CD4-positive, alpha-beta T cell treated with Interleukin-21 for 1 hour (primary cell): Measurements from ENCODE around the gene SLX4IP.

Source experiments
- DNase-seq: peaks from one replicate; pipeline ENCODE4 v3.0.0-alpha.2; 2020

Gene SLX4IP

DNA sequence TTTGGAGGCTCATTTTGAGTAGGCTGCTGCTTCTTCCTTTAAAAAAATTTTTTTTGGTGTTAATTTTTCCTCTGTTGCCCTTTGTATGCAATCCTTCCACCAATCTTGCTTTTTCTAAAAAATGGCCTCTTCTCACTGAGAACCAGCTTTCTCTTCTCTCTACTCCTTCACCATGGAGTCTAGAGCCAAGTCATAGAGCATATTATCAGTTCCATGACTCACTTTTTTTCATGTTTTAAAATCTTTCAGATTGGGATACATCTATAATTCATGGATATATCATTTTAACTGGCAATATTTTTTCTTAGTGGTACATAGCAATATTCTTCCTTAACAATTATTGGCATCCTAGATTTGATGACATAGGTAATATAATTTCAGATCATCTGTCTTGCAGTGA lies 62.7 kb downstream of the SLX4IP start:
- no peak for DNase-seq

DNA sequence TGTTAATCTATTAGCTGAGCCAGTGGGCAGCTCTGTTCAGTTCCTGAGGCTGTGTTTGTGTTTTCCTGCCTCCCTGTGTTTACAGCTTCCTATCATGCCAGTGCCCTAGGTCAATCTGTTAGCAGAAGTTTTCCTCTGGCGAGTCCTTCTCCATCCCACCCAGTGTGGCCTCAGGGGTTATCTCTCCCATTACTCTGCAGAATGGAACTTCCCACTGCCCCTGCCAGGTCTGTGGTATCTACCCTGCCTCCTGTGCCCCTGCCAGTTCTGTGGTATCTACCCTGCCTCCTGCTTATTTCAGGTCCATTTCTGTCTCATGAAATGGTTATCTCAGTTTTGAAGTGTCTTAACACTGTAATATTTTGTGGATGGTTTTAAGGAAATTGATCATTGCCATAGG lies 63.1 kb downstream of the SLX4IP start:
- DNase-seq, result no peak

DNA sequence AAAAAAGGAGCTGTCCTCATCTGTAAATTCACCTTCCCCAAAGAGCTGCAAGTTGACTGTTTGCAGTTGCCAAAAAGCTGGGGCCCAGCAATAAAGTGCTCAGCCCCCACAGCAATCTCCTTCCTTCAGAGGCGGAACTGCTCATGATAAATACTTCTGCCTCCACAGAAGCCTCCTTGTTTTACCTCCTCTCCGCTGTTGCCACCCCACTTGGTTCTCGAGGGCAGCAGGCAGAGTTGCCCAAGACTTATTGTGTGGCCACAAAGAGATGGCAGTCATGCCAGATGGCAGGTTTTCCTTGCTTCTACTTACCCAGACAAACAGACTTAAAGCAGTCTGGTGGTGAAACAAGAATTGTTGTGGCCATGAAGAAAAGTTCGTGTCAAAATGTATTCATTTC lies 66.3 kb downstream of the SLX4IP start:
- peak; percentile 25 for DNase-seq

DNA sequence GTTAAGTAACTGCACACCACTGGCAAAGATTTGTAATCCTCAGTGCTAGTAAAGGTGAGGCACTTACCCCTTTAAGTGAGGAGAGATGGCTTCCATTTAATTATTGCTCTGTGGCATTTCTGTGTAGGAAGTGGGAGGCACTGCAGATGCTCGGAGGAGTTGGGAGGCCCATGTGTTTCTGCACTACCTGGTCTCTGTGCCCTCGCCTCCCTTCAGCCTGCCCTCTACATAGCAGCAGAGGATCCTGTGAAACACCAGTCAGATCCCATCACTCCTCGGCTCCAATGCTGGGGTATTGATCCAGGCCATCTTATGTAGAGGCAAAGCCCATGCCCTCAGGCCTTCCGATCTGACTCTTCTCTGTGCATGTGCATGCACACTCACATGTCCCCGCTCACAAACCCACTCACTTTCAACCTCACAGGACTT lies 67.0 kb downstream of the SLX4IP start:
- peak; percentile 17 for DNase-seq

- DNase-seq, result no peak
Measured at GRCh38 chr20:10504608-10504993, 69.5 kb downstream of the SLX4IP start.

DNA sequence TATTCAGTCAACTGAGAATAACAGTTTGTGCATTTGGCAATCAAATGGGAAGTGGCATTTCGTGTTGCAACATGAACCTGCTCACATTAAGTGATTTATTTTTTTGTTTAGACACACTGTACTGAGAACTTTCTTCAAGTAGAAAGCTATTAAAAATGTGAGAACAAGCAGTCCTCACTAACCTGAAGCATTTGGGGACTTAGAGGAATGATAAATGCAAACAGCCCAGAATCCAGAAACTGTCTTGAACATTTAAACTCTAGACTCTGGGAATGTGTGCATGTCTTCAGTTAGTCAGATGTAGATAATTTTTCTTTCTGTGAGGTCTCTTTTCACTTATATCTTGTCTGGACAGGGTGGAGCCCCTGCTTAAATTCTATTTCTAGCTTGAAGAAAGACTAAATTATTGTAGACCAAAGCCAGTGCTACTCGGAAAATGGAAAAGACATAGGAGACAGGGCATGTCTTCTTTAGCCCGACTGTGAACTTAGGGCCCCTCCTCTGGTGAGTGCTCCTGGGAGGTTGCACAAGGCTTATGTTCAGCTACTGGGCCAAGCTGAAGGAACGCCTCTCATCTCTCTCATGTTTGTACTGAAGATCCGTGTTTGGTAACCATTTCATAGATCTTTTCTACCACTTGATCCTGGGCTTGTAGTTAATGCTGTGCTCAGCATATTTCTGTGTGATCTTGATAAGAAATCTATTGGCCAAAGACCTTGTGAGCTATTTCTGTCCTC lies 70.1 kb downstream of the SLX4IP start:
- no peak for DNase-seq

GRCh38 chr20:10505827-10506226 lies 70.7 kb downstream of the SLX4IP start:
- DNase-seq, result no peak

- DNase-seq, result no peak
Measured at GRCh38 chr20:10507052-10507451, 71.9 kb downstream of the SLX4IP start.

GRCh38 chr20:10508060-10508459 lies 73.0 kb downstream of the SLX4IP start:
- DNase-seq, result no peak

DNA sequence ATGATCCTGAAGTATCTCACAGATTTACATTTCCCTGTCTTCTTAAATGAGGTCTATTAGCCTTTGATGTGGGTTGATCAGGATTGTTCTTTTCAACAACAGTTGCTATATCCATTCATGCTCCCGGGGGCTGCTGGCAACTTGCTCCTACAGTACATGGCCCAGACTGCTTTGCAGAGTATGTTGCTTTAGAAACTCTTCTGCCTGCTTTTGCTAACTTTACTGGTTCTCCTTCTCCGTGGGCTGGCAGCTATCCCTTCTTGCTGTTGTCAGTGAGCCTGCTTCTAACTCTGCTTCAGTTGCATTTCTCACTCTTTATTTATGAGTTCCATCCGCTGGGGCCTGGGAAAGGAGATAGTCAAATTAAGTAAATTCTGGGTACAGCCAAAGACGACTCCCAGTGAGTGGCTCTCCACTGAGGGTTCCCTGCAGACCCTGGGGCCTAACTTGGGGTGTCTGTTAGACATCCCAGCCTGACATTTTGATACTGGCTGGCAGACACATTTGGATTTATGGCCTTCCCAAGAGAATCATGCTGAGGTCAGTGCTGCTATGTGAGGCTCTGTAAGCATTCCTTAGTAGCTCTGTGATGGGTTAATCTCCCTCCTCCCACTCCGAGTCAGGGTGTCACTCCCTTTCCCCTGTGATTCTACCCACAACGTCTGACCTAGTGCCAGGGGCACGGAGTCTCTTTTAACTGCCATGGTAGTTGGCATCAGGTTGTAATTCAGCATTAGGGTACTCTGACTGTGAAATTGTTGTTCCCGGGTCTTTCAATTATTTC lies 73.6 kb downstream of the SLX4IP start:
- DNase-seq, result no peak

GRCh38 chr20:10509376-10509775 lies 74.3 kb downstream of the SLX4IP start:
- DNase-seq, result no peak

- DNase-seq, result no peak
Measured at GRCh38 chr20:10510216-10510615, 75.1 kb downstream of the SLX4IP start.

DNA sequence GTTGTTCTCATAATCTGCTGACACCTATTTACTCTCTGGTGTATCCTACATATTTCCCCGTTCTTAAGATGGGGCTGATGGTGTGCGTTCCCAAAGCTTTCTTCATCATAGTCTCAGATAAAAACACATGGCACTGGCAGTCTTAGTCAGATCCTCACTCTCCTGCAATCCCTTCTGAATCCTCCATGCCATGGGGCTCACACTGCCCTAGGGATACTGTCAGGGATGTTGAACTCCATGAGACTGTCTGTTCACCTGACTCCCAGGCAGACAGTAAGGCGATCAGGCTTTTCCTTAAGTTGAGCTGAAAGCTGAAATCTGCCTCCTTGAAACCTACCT lies 76.0 kb downstream of the SLX4IP start:
- no peak for DNase-seq

DNA sequence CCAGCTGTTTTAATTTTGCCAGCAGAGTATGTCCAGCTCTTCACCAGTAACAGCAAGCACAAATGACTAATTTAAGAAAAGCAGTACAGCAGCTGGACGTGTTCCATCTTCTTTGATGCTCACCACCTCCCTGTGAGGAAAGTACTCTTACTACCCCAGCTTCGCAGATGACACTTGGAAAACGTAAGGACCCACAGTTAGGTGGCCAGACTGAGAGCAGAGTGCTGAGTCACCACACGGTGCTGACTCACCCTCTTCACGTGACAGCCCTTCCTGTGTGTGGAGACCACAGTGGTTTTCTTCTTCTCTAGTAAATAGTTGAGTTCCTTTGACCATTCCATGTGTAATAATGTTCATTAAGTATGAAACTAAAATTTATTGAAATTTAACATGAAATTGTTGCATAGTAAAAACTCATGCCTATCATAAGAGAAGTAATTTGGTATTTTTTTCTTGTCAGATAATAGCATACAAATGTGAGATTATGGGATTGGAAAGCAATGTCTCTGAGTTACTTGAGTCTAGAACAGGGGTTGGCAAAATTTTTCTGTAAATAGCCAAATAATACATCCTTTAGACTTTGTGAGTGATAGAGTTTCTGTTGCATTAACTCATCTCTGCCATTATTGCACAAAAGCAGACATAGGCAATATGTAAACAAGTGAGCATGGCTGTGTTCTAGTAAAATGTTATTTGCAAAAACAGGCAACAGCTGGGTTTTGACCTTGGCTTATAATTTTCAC lies 76.6 kb downstream of the SLX4IP start:
- DNase-seq, result peak; percentile 70

DNA sequence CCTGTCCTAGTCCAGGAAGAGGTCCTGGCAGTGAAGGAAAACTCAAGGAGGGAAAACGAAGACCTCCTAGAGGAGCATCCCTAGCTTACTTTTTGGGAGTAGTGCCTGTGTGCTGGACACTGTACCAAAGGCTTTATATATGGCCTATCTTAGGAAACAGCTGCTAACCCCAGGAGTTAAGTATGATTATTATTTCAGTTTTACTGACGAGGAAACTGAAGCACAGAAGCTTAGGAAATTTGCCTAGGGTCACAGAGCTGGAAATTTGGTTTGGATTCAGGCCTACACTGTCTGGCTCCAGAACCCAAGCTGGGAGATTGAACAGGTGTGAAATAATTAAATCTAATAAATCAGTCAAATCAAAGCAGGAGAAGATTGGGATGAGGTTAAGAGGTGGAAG lies 78.0 kb downstream of the SLX4IP start:
- DNase-seq, result no peak

DNA sequence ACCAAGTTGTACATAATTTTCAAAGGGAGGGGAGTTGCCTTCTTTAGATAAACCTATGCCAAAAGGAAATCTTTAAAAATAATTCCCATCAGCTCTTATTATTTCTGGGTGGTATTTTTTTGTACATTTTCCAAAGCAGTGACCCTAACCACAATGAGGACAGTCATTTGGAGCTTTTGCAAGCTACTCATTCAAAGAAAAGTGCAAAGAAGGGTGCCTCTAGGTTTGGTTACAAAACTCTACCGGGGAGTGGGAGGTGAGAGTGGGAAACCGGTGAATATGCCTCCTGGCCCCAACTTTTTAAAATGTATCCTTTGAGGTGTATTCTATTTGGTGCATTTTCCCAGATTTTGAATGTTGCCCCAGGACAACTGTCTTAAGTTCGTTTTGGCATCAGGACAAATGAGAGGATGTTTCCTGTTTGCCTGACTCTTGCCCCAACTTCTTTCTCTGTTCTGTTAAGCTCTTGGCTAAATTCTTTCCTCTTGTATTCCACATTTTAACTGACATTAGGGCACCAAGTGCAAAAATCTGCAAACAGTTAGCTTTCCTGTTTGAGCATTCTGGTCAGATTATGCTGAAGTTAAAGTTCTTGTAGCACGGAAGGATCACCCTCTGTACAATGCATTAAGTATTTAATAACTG lies 78.9 kb downstream of the SLX4IP start:
- DNase-seq, result no peak

GRCh38 chr20:10516529-10516928 lies 81.4 kb downstream of the SLX4IP start:
- DNase-seq, result no peak

DNA sequence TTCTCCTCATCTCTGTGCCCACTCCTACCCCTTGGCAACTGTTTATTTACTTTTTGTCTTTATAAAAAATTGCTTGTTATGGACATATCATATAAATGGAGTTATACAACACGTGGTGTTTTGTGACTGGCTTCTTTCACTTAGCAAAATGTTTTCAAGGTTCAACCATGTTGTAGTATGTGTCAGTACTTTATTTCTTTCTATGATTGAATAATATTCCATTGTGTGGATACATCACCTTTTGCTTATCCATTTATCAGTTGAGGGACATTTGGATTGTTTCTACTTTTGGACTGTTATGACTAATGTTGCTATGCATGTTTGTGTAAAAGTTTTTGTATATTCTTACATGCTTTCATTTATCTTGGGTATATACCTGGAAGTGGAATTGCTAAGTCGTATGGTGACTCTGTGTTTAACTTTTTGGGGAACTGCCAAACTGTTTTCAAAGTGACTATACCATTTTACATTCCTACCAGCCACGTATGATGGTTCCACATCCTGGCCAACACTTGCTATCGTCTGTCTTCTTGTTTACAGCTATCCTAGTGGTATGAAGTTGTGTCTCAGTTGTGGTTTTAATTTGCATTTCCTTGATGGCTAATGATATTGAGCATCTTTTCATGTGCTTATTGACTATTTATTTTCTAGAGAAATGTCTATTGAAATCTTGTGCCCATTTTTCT lies 84.4 kb downstream of the SLX4IP start:
- DNase-seq, result peak; percentile 10

GRCh38 chr20:10520528-10520927 lies 85.4 kb downstream of the SLX4IP start:
- no peak for DNase-seq

DNA sequence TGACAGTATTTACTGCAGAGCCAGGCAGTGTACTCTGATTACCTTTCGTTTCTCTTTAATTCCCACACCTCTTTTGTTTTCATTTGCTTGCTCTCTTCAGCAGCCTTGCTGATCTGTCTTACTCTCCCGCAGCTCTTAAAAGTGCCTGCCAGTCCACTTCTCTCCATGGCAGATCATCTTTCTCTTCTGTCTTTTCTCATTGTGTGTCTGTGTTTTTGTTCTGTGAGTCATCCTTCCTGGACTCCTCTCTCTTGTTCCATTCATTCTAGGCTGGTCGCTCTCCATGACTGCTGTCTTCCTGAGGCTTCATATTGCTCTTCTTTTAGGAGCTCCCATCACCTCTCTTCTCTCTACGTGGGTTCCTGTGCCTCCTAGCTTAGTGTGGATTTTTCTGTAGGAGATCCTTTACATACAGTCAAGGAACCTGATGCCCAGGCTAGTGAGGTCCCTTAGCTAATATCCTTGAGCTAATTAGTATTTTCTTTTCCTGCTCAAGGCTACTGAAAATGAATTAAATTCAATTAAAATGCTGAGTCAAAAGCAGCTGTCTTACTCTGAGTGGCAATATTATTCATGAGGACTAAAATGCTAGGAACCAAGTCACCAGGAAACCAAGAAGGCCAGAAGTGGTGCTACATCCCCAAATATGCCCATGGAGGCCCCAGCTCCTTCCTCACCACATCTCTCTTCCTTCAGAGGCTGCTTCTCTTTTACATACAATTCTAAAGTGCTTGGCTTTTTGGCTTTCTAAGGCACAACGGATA lies 86.1 kb downstream of the SLX4IP start:
- no peak for DNase-seq

DNA sequence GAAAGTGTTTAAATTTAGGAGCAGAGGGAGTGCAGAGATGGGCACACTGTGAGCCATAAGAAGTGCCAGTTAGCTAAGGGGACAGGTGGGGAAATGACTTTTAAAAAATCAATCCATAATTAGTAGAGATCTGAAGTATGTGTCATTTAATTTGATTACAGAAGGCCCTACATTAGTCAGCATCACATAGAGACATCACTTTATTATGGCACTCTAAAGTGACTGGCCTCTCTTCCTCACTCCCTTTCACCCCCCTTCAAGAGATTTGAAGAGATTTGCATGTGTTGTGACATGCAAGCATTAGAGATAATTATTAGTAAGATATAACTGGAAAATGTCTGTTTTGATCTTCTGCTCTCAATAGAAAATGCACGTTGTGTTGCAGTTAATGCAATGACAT lies 86.7 kb downstream of the SLX4IP start:
- DNase-seq, result no peak

- DNase-seq, result no peak
Measured at GRCh38 chr20:10522328-10522727, 87.2 kb downstream of the SLX4IP start.
